Endothelial cell of umbilical vein (primary cell): Measurements from ENCODE around the gene STK17A. TPM values are rescaled to one million over a fixed set of nuclear protein-coding genes. Genes with fewer than 3 reads are reported as not detected.
A peak's percentile ranks its signal among the peaks of the same experiment; 100 is the strongest.

ENCODE experiments used
- BruUV-seq: library from RNA; stranded (reverse); fragments of 400-500 nt; replicated peaks from 2 replicates; lab custom pipeline; 2021; lab: Mats Ljungman, UMichigan
- CTCF ChIA-PET: fragments of 300-600, 350-600 bp; sonication (Branson Sonifier 250); formaldehyde crosslinking; loops from one replicate; lab custom pipeline; 2021; ENCODE audit warnings: antibody characterized with exemption, inconsistent platforms; lab: Charles Lee
- POLR2A ChIA-PET: fragments of 300-600, 350-600 bp; sonication (Branson Sonifier 250); formaldehyde crosslinking; loops from one replicate; lab custom pipeline; 2021; ENCODE audit warnings: antibody characterized with exemption, inconsistent platforms; lab: Charles Lee
- DNase-seq: peaks from one replicate; pipeline ENCODE4 v3.0.0-alpha.2; 2011; ENCODE audit warnings: low read depth, low spot score
- FAIRE-seq: peaks from 2 replicates; lab custom pipeline; 2011; peaks lifted over from hg19 to GRCh38; lab: Jason Lieb, UNC
- H2AFZ ChIP-seq: 2 replicates; pipeline ENCODE4 v1.6.0; 2012; ENCODE audit warnings: low read depth, low read length, control low read depth, inconsistent platforms
- H3K27ac ChIP-seq: 2 replicates; pipeline ENCODE4 v1.5.1; 2011; ENCODE audit warnings: low read depth, mild to moderate bottlenecking, control low read depth, low read length, moderate library complexity; ENCODE audit not compliant: insufficient read depth
- H3K27me3 ChIP-seq, 2 experiments: 2 replicates each; pipeline versions ENCODE4 v1.6.0 to v1.6.1; 2011; ENCODE audit warnings: low read length in 2 of 2, mixed read lengths in 1 of 2; ENCODE audit not compliant: control insufficient read depth in 2 of 2, insufficient read depth in 2 of 2
- H3K36me3 ChIP-seq, 2 experiments: 2 replicates in 1 of 2; 3 replicates in 1 of 2; pipeline ENCODE4 v1.5.1; 2011; ENCODE audit warnings: low read length in 2 of 2, mild to moderate bottlenecking in 1 of 2, moderate library complexity in 1 of 2; ENCODE audit not compliant: control insufficient read depth in 2 of 2, insufficient read depth in 2 of 2; ENCODE audit errors: extremely low read depth in 1 of 2
- H3K4me1 ChIP-seq: 3 replicates; pipeline ENCODE4 v1.5.1; 2011; ENCODE audit warnings: mild to moderate bottlenecking, low read length; ENCODE audit not compliant: control insufficient read depth, insufficient read depth; ENCODE audit errors: extremely low read depth
- H3K4me2 ChIP-seq: 2 replicates; pipeline ENCODE4 v1.6.1; 2011; ENCODE audit warnings: low read length, control low read depth, mixed read lengths; ENCODE audit not compliant: insufficient read depth
- H3K4me3 ChIP-seq, 3 experiments: fragments of 200-600 bp in 1 of 3; sonication (generic), shearing (Covaris generic) in 1 of 3; replicated peaks in 1 of 3; 2 replicates each; pipeline ENCODE4 v1.5.1; 2011 to 2016; ENCODE audit warnings: control low read depth in 3 of 3, low read length in 3 of 3, mild to moderate bottlenecking in 2 of 3, inconsistent platforms in 1 of 3, low read depth in 1 of 3, moderate library complexity in 1 of 3; ENCODE audit not compliant: insufficient read depth in 1 of 3
- H3K79me2 ChIP-seq: 2 replicates; pipeline ENCODE4 v1.6.0; 2012; ENCODE audit warnings: low read length, inconsistent platforms; ENCODE audit not compliant: control insufficient read depth, insufficient read depth
- H3K9ac ChIP-seq: replicated peaks from 2 replicates; pipeline ENCODE3; 2011; ENCODE audit warnings: low read length, control low read depth; ENCODE audit not compliant: insufficient read depth; ENCODE audit errors: extremely low read depth
- H3K9me1 ChIP-seq: replicated peaks from 3 replicates; pipeline ENCODE4 v1.6.0; 2011; ENCODE audit warnings: mild to moderate bottlenecking, low read length; ENCODE audit not compliant: control insufficient read depth, insufficient read depth; ENCODE audit errors: extremely low read depth
- H3K9me3 ChIP-seq: replicated peaks from 2 replicates; pipeline ENCODE4 v1.5.1; 2012; ENCODE audit warnings: low read length, inconsistent platforms; ENCODE audit not compliant: control insufficient read depth, insufficient read depth
- H4K20me1 ChIP-seq: replicated peaks from 2 replicates; pipeline ENCODE3; 2011; ENCODE audit warnings: mild to moderate bottlenecking, low read length; ENCODE audit not compliant: control insufficient read depth, insufficient read depth; ENCODE audit errors: extremely low read depth
- EZH2 ChIP-seq: IDR thresholded peaks from 2 replicates; pipeline ENCODE4 v1.6.1; 2012; ENCODE audit warnings: borderline replicate concordance, low read depth, mild to moderate bottlenecking, moderate library complexity, low read length, inconsistent platforms; ENCODE audit not compliant: severe bottlenecking
- FOS ChIP-seq: IDR thresholded peaks from 2 replicates; pipeline ENCODE4 v1.6.1; 2011; ENCODE audit warnings: mild to moderate bottlenecking, low read length, moderate library complexity, borderline replicate concordance; ENCODE audit not compliant: insufficient read depth
- GATA2 ChIP-seq: IDR thresholded peaks from 2 replicates; pipeline ENCODE4 v1.7.0; 2011; ENCODE audit warnings: low read depth, mild to moderate bottlenecking, moderate library complexity, mixed read lengths, low read length; ENCODE audit not compliant: insufficient read length, insufficient read depth
- JUN ChIP-seq: IDR thresholded peaks from 2 replicates; pipeline ENCODE4 v1.6.1; 2011; ENCODE audit warnings: borderline replicate concordance, low read depth; ENCODE audit not compliant: insufficient read length, insufficient read depth
- MAX ChIP-seq: IDR thresholded peaks from 2 replicates; pipeline ENCODE4 v1.6.1; 2011; ENCODE audit not compliant: insufficient read depth, insufficient read length
- MYC ChIP-seq: IDR thresholded peaks from one replicate; pipeline ENCODE4 v1.6.1; 2011; ENCODE audit warnings: mild to moderate bottlenecking, low read depth, low read length
- POLR2A ChIP-seq: IDR thresholded peaks from 2 replicates; pipeline ENCODE4 v1.6.1; 2012; ENCODE audit warnings: low read depth, mild to moderate bottlenecking, control low read depth, low read length
- POLR2AphosphoS5 ChIP-seq: IDR thresholded peaks from 2 replicates; pipeline ENCODE4 v1.6.1; 2012; ENCODE audit warnings: low read depth, mild to moderate bottlenecking, control low read depth, low read length, moderate library complexity; ENCODE audit not compliant: insufficient read depth
- dilution Hi-C: fragments of 300-500 bp; cut with MboI; formaldehyde crosslinking; loops from one replicate; pipeline ENCODE4 v1.15.0; 2019; ENCODE audit warnings: low sequenced_read_pairs; ENCODE audit not compliant: extremely low pct_ligation_motif_present
- intact Hi-C: fragments of 100-400 bp; cut with micrococcal nuclease; formaldehyde crosslinking; loops from one replicate; pipeline ENCODE4 v1.10.0; 2022
- polyA plus RNA-seq, 4 experiments: library from polyadenylated mRNA; depleted of rRNA in 3 of 4; stranded (reverse) in 3 of 4; unstranded in 1 of 4; fragments of >200 nt; gene quantifications; 2 replicates each; pipeline versions ENCODE4 v1.2.1 to v1.2.3, GENCODE V29; 2011 to 2012; ENCODE audit warnings: missing spikeins in 1 of 4
- total RNA-seq: library from RNA; stranded (reverse); gene quantifications from 2 replicates; pipeline ENCODE4 v1.2.3, GENCODE V29; 2021
- TF ChIP-seq, protein P1 (sequence below), 2 donors: IDR thresholded peaks; 1 replicate in 1 of 2; 2 replicates in 1 of 2; pipeline ENCODE4 v1.5.1; 2011; ENCODE audit warnings: low read length in 2 of 2, mild to moderate bottlenecking in 2 of 2, moderate library complexity in 2 of 2, control low read depth in 1 of 2, inconsistent platforms in 1 of 2, low read depth in 1 of 2; ENCODE audit not compliant: insufficient read depth in 1 of 2; ENCODE audit errors: extremely low read depth in 1 of 2

The STK17A gene
- total and polyA plus RNA-seq, 2 donors (not counting 3 experiments of a cell fraction or from before 2014, with no cell fraction given), result 11.7 to 58.8 TPM

DNA sequence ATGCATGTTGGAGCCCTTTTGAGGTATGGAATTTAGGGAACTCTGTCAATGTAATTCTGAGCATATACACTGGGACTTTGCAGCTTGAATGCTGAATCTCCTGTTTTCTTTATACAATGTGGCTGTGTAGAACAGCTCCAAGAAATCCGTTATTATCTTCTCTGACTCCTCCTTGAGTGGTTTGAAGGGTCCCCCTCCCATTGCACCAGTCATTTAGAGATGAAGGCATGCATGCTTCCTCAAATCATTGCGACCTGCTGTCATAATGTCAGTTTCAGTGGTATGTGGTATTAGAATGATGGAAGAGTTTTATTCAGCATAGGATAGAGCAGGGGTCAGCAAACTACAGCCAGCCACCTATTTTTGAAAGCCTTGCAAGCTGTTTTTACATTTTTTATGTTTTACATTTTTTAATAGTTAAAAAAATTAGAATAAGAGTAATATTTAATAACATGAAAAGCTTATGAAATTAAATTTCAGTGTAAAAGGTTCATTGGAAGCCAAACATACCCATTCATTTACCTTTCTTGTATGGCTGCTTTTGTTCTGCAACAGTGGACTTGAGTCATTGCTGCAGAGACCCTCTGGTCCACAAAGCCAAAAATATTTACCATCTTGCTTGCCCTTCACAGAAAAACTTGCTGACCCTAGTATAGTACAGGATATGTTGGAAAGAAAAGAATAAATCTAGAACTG lies 8.1 kb downstream of the STK17A start:
- TF ChIP-seq POLR2AphosphoS5 (no peak), MYC (no peak), JUN (no peak), FOS (no peak), EZH2 (no peak), GATA2 (no peak), MAX (no peak), POLR2A (no peak)
- TF ChIP-seq, protein P1, sequence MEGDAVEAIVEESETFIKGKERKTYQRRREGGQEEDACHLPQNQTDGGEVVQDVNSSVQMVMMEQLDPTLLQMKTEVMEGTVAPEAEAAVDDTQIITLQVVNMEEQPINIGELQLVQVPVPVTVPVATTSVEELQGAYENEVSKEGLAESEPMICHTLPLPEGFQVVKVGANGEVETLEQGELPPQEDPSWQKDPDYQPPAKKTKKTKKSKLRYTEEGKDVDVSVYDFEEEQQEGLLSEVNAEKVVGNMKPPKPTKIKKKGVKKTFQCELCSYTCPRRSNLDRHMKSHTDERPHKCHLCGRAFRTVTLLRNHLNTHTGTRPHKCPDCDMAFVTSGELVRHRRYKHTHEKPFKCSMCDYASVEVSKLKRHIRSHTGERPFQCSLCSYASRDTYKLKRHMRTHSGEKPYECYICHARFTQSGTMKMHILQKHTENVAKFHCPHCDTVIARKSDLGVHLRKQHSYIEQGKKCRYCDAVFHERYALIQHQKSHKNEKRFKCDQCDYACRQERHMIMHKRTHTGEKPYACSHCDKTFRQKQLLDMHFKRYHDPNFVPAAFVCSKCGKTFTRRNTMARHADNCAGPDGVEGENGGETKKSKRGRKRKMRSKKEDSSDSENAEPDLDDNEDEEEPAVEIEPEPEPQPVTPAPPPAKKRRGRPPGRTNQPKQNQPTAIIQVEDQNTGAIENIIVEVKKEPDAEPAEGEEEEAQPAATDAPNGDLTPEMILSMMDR (IDR thresholded peaks at IDR 0.05; ENCODE audit: extremely low read depth in 1 of 2, insufficient read depth in 1 of 2, low read depth in 1 of 2, low read length in 2 of 2), result no peak
- Histone ChIP-seq H3K9me3 (no peaks in the 10 kb centered on the region), H3K4me1 (peaks cover 30% of the 10 kb centered on the region), H3K9ac (no peak overlapping the region), H3K4me3 (no peak overlapping the region), H3K4me2 (peak overlapping the region; percentile 8), H3K9me1 (no peaks in the 10 kb centered on the region), H3K27me3 (no peaks in the 10 kb centered on the region), H3K36me3 (no peaks in the 10 kb centered on the region), H3K27ac (peak overlapping the region; percentile 35), H2AFZ (no peak overlapping the region), H4K20me1 (peaks cover 16% of the 10 kb centered on the region), H3K79me2 (peaks cover 100% of the 10 kb centered on the region)
- dilution Hi-C loops (loop anchor here (25.0 kb wide), 1 partner anchor 121 kb away; no protein-coding TSS in a partner anchor), intact Hi-C loops (loop anchor here (2.0 kb wide), 1 partner anchor 14 kb away; no protein-coding TSS in a partner anchor)
- CTCF ChIA-PET, result interaction anchor here (0.7 to 2.4 kb wide), 4 partner anchors 8 to 39 kb away, joined by 3 to 19 read pairs (median 3); partner anchors contain the start of gene STK17A
- BruUV-seq, result no TSS peak
- POLR2A ChIA-PET, result interaction anchor here (1.5 kb wide), 1 partner anchor 8 kb away, joined by 4 read pairs; the partner anchor contains the start of gene STK17A
- no peak for DNase-seq
- FAIRE-seq, result no peak
